NCI-H2107 treated with DMSO at 0.1 percent for 48 hours (cell line): Measurements from ENCODE around the gene GALNT2.

ENCODE experiments used
- DNase-seq: peaks from one replicate; lab custom pipeline; 2025; ENCODE audit not compliant: unreplicated experiment; lab: John Stamatoyannopoulos, UW

GALNT2 gene

GRCh38 chr1:230071316-230071715 is 4.3 kb downstream of the GALNT2 start:
- DNase-seq = no peak

- peak; percentile 40 for DNase-seq
Measured at GRCh38 chr1:230072296-230072695, 5.3 kb downstream of the GALNT2 start.

GRCh38 chr1:230072866-230073265 is 5.8 kb downstream of the GALNT2 start:
- no peak for DNase-seq

GRCh38 chr1:230073371-230074035 is 6.5 kb downstream of the GALNT2 start:
- no peak for DNase-seq

- DNase-seq = no peak
Measured at GRCh38 chr1:230074270-230074669, 7.2 kb downstream of the GALNT2 start.

GRCh38 chr1:230074762-230075161 is 7.7 kb downstream of the GALNT2 start:
- DNase-seq = no peak

- DNase-seq = no peak
Measured at GRCh38 chr1:230076121-230076520, 9.1 kb downstream of the GALNT2 start.

- DNase-seq = no peak
Measured at GRCh38 chr1:230077011-230077410, 10.0 kb downstream of the GALNT2 start.

- no peak for DNase-seq
Measured at GRCh38 chr1:230077436-230078213, 10.6 kb downstream of the GALNT2 start.

- DNase-seq = no peak
Measured at GRCh38 chr1:230079199-230080024, 12.4 kb downstream of the GALNT2 start.

- no peak for DNase-seq
Measured at GRCh38 chr1:230080822-230081221, 13.8 kb downstream of the GALNT2 start.

- DNase-seq = no peak
Measured at GRCh38 chr1:230081751-230082150, 14.7 kb downstream of the GALNT2 start.

- no peak for DNase-seq
Measured at GRCh38 chr1:230082211-230082610, 15.2 kb downstream of the GALNT2 start.

- no peak for DNase-seq
Measured at GRCh38 chr1:230083053-230083452, 16.0 kb downstream of the GALNT2 start.

- DNase-seq = no peak
Measured at GRCh38 chr1:230083746-230084407, 16.8 kb downstream of the GALNT2 start.

GRCh38 chr1:230084408-230085177 is 17.6 kb downstream of the GALNT2 start:
- DNase-seq = peak; percentile 85

GRCh38 chr1:230085178-230085515 is 18.1 kb downstream of the GALNT2 start:
- DNase-seq = no peak

GRCh38 chr1:230086151-230086550 is 19.1 kb downstream of the GALNT2 start:
- DNase-seq = no peak

GRCh38 chr1:230087028-230087716 is 20.1 kb downstream of the GALNT2 start:
- peak; percentile 35 for DNase-seq

- no peak for DNase-seq
Measured at GRCh38 chr1:230087717-230088105, 20.7 kb downstream of the GALNT2 start.
